Right lobe of liver (tissue), 6 donors: ENCODE measurements around the gene ARMC5. TPM values are rescaled to one million over a fixed set of nuclear protein-coding genes. Genes with fewer than 3 reads are reported as not detected.
A peak's percentile ranks its signal among the peaks of the same experiment; 100 is the strongest.

Experiments
- ATAC-seq, 4 donors: fragments of 200-7000 bp; cut with Tn5 transposase; one replicate each; pipeline ENCODE4 v1.9.1; 2020; ENCODE audit warnings: mild to moderate bottlenecking in 4 of 4, moderate library complexity in 4 of 4
- DNase-seq, 3 donors: peaks; one replicate each; pipeline ENCODE4 v3.0.0-alpha.2; 2020
- H3K27ac ChIP-seq, 3 donors: fragments of 200-600 bp; one replicate each; pipeline ENCODE4 v1.8.0; 2022
- H3K27me3 ChIP-seq, 2 donors: fragments of 200-600 bp; one replicate each; pipeline ENCODE4 v1.8.0; 2022
- H3K36me3 ChIP-seq, 4 donors: fragments of 200-600 bp; sonication (generic) in 1 of 4; one replicate each; pipeline versions ENCODE4 v1.5.1 to v1.8.0; 2017 to 2022; ENCODE audit warnings: control low read depth in 1 of 4
- H3K4me1 ChIP-seq, 4 donors: fragments of 200-600 bp; sonication (generic) in 1 of 4; one replicate each; pipeline versions ENCODE4 v1.5.1 to v1.8.0; 2017 to 2022; ENCODE audit warnings: control low read depth in 1 of 4
- H3K4me3 ChIP-seq, 3 donors: fragments of 200-600 bp; one replicate each; pipeline ENCODE4 v1.8.0; 2022
- H3K9me3 ChIP-seq, 4 donors: fragments of 200-600 bp; sonication (generic) in 1 of 4; one replicate each; pipeline versions ENCODE4 v1.5.1 to v1.8.0; 2017 to 2022; ENCODE audit warnings: control low read depth in 1 of 4
- POLR2A ChIP-seq: fragments of 450-650 bp; IDR thresholded peaks from one replicate; pipeline ENCODE4 v1.6.1; 2017; ENCODE audit warnings: antibody characterized with exemption, mild to moderate bottlenecking
- WGBS: methylation state at CpG from one replicate; pipeline ENCODE4 v1.1.6; 2018; ENCODE audit warnings: low coverage, low lambda C conversion rate; ENCODE audit not compliant: insufficient coverage; ENCODE audit errors: missing lambda C conversion rate; 5-methylcytosine and 5-hydroxymethylcytosine counted together
- intact Hi-C, 2 donors: fragments of 100-400 bp; cut with DNase I; formaldehyde crosslinking; loops; one replicate each; pipeline versions ENCODE4 v1.11.2 to v1.14.1; 2022
- total RNA-seq, 6 experiments: library from RNA; depleted of rRNA in 2 of 6; stranded (reverse); fragments of >200 nt in 2 of 6; fragmentation: NEBNext Ultra II Directional in 3 of 6; extraction: Animal tissue kit (Norgen Biotek cat#: 25700) in 3 of 6; gene quantifications; one replicate each; pipeline versions ENCODE4 v1.1.0 to v1.2.4, GENCODE V29; 2016 to 2023
- TF ChIP-seq, protein P1 (sequence below), 4 donors: fragments of 200-600 bp in 3 of 4; fragments of 450-650 bp in 1 of 4; IDR thresholded peaks; one replicate each; pipeline versions ENCODE4 v1.5.1 to v1.8.0; 2016 to 2022; ENCODE audit warnings: antibody characterized with exemption in 4 of 4, mild to moderate bottlenecking in 2 of 4
- donor health status: DM: no; HTN: yes; CAD: no.
- donor health status: DM: no; HTN: no; CAD: no.
- donor health status: DM: no; HTN: no; CAD: no.
- donor health status: DM: no; HTN: yes; CAD: no.
- donor health status: DM: no; HTN: yes; CAD: no.

ARMC5 gene
- total RNA-seq, 6 experiments from 2014 or later, result 3.9 to 20.9 (median 11.0) TPM

DNA sequence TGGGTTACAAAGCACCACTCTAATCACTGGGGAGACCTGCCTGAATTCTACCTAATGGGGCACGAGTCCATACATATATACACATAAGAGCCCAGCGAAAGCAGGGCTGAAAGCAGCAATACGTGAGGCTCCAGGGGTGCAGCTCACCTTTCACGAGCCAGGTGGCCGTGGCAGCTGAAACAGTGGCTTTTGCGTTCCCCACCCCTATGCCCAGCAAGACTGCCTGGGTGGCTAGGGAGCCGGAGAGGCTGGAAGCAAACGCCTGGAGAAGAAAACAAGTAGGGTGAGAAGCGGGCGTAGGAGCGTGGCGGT is 48.3 kb downstream of the ARMC5 start:
- Histone ChIP-seq H3K4me3 (peak overlapping the region; percentile 95 to 99 (median 98)), H3K36me3 (no peaks in the 10 kb centered on the region), H3K4me1 (peaks cover 0 to 32% (median 14%) of the 10 kb centered on the region in 4 donors), H3K9me3 (no peaks in the 10 kb centered on the region), H3K27me3 (no peaks in the 10 kb centered on the region), H3K27ac (peak overlapping the region; percentile 82 to 94 (median 91))
- TF ChIP-seq, protein P1, sequence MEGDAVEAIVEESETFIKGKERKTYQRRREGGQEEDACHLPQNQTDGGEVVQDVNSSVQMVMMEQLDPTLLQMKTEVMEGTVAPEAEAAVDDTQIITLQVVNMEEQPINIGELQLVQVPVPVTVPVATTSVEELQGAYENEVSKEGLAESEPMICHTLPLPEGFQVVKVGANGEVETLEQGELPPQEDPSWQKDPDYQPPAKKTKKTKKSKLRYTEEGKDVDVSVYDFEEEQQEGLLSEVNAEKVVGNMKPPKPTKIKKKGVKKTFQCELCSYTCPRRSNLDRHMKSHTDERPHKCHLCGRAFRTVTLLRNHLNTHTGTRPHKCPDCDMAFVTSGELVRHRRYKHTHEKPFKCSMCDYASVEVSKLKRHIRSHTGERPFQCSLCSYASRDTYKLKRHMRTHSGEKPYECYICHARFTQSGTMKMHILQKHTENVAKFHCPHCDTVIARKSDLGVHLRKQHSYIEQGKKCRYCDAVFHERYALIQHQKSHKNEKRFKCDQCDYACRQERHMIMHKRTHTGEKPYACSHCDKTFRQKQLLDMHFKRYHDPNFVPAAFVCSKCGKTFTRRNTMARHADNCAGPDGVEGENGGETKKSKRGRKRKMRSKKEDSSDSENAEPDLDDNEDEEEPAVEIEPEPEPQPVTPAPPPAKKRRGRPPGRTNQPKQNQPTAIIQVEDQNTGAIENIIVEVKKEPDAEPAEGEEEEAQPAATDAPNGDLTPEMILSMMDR (IDR thresholded peaks at IDR 0.05), result no peak
- no peak for TF ChIP-seq POLR2A
- DNase-seq (no peak), ATAC-seq (peak in 3 of 4 donors; percentile 3 to 15 (median 8))
- intact Hi-C loops, result no loop called here
- WGBS, result 0% methylated on average over 10 of the region's 12 CpGs

DNA sequence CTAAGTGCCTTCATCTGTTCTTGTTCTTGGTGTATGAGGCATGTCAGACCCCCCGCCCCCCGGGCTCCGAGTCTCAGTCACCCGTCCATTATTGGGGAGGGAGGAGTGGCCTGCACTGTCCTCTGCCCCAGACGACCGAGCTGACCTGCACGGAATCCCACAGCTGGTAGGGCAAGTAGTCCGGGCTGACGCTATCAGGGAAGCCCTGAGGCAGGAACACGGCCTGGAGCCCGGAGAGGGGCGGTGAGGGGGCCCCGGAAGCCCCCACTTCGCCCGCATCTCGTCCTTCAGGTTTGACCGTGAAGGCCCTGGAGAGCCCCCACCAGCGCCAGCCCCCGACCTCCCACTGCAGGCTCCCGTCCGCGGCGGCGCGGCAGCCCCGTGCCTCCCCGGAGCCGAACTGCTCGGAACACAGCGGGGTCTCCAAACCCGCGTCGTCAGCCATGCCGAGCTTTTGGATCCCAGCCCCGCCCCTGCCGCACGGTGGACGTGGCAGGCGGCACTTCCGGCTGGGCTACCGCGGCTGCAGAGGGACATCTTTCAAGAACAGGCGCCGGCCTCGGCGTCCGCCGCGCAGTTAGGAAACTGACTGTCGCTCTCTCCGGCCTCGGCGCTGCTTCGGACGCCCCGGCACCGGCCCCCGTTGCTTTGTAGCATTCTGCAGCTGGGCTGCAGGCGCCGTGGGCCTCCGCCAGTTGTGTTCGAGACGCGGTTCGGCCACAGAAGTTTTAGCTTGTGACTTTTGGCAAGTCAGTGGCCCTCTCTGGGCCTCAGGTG is 48.8 kb downstream of the ARMC5 start, which contains the start of gene RUSF1:
RUSF1 (minus strand) TSS at position 463 of the 777 bp plus-strand sequence; CDS start at position 445, 18 bp downstream.
- Histone ChIP-seq H3K36me3 (no peaks in the 10 kb centered on the region), H3K9me3 (no peaks in the 10 kb centered on the region), H3K27ac (peak within 1 kb of the TSS; percentile 82 to 94 (median 91)), H3K4me3 (peak within 1 kb of the TSS; percentile 95 to 99 (median 98)), H3K4me1 (peaks cover 0 to 26% (median 9%) of the 10 kb centered on the region in 4 donors), H3K27me3 (no peaks in the 10 kb centered on the region)
- intact Hi-C loops, result no loop called here
- ATAC-seq (peak; percentile 96 to 99 (median 99)), DNase-seq (peak; percentile 93 to 95 (median 95))
- peak; percentile 89 for TF ChIP-seq POLR2A
- TF ChIP-seq, protein P1 (IDR thresholded peaks at IDR 0.05), result no peak
- WGBS, result under 1% methylated on average over 45 of the region's 65 CpGs

DNA sequence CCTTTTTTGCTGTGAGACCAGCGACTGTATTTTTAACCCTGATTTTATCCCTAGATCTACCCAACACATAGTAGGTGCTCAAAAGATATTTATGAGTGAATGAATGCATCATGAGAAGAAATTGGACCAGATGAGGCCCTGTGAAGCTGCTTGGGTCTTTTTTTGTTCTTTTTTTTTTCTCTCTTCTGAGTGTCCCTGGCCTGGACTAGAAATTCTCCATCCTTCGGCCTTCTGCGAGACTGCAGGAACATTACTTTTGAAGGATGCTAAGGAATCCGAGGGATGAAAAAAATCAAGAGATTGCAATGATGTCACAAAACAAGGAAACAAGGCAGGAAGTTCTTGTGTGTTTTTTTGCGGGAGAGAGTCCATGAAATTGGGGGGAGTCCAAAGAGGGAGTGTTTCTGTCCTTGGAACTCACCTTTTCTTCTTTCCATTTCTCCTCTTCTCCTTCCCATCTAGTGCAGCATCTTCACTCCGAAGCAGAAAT is 49.5 kb downstream of the ARMC5 start:
- Histone ChIP-seq H3K4me3 (peak overlapping the region; percentile 95 to 99 (median 98)), H3K36me3 (no peaks in the 10 kb centered on the region), H3K27ac (peak overlapping the region; percentile 82 to 94 (median 91)), H3K27me3 (no peaks in the 10 kb centered on the region), H3K9me3 (no peaks in the 10 kb centered on the region), H3K4me1 (peaks cover 0 to 20% (median 9%) of the 10 kb centered on the region in 4 donors)
- ATAC-seq, result peak in 2 of 4 donors; percentile 2 to 19
- intact Hi-C loops, result no loop called here
- TF ChIP-seq POLR2A, result no peak
- TF ChIP-seq, protein P1 (IDR thresholded peaks at IDR 0.05), result no peak
- WGBS, result 7% methylated on average over 6 of the region's 6 CpGs
- no peak for DNase-seq

DNA sequence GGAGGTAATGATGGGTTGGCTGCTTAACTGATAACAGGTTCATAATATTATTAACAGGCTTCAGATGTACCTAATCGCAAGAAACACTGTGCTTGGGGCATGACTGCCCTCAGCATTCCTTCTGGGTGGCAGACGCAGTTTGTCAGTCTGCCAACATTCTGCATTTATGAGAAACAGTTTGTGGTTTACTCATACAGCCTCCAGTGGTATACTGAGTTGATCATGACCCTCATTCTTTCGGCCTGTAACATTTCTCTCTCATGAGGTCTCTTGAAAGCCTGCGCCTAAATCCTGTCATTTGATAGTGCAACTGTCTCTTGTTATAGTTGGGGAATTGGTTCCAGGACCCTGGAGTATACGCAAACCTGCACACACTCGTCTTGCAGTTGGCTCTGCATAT is 53.8 kb downstream of the ARMC5 start:
- intact Hi-C loops, result no loop called here
- TF ChIP-seq, protein P1 (IDR thresholded peaks at IDR 0.05), result no peak
- TF ChIP-seq POLR2A, result no peak
- Histone ChIP-seq H3K36me3 (no peaks in the 10 kb centered on the region), H3K9me3 (no peaks in the 10 kb centered on the region), H3K27me3 (no peaks in the 10 kb centered on the region), H3K4me3 (no peak overlapping the region), H3K27ac (no peak overlapping the region), H3K4me1 (peaks cover 0 to 9% (median 0%) of the 10 kb centered on the region in 4 donors)
- WGBS, result 56% methylated on average over 5 of the region's 6 CpGs
- ATAC-seq (no peak), DNase-seq (no peak)
